IMR-90 (cell line): ENCODE results near the gene AKAP6.

ENCODE experiments used
- CEBPB ChIP-seq: IDR thresholded peaks from 2 replicates; pipeline ENCODE4 v1.6.1; 2012; ENCODE audit warnings: low read depth, low read length, improper control_type of control experiment
- CHD1 ChIP-seq: IDR thresholded peaks from 2 replicates; pipeline ENCODE4 v1.6.1; 2012; ENCODE audit warnings: low read depth, low read length, improper control_type of control experiment
- FOS ChIP-seq: fragments of 150-350 bp; IDR thresholded peaks from 2 replicates; pipeline ENCODE4 v1.6.1; 2016; ENCODE audit warnings: low read depth, low read length
- MAFK ChIP-seq: IDR thresholded peaks from 2 replicates; pipeline ENCODE4 v1.6.1; 2012; ENCODE audit warnings: low read depth, low read length, improper control_type of control experiment
- MXI1 ChIP-seq: IDR thresholded peaks from 2 replicates; pipeline ENCODE4 v1.6.1; 2012; ENCODE audit warnings: low read depth, mild to moderate bottlenecking, low read length, moderate library complexity, borderline replicate concordance
- NFE2L2 ChIP-seq: fragments of 150-350 bp; IDR thresholded peaks from 2 replicates; pipeline ENCODE4 v1.6.1; 2016; ENCODE audit warnings: low read depth, mild to moderate bottlenecking, low read length
- POLR2A ChIP-seq: IDR thresholded peaks from 2 replicates; pipeline ENCODE4 v1.6.1; 2012; ENCODE audit warnings: mild to moderate bottlenecking, low read depth, low read length
- RAD21 ChIP-seq: IDR thresholded peaks from 2 replicates; pipeline ENCODE4 v1.6.1; 2012; ENCODE audit warnings: low read length, improper control_type of control experiment
- RCOR1 ChIP-seq: IDR thresholded peaks from 2 replicates; pipeline ENCODE4 v1.6.1; 2012; ENCODE audit warnings: mild to moderate bottlenecking, low read length, improper control_type of control experiment; ENCODE audit not compliant: insufficient replicate concordance
- RFX5 ChIP-seq: IDR thresholded peaks from 2 replicates; pipeline ENCODE4 v1.8.0; 2012; ENCODE audit warnings: low read depth, mild to moderate bottlenecking, low read length, moderate library complexity
- SMC3 ChIP-seq: fragments of 150-350 bp; IDR thresholded peaks from 2 replicates; pipeline ENCODE4 v1.6.1; 2016; ENCODE audit warnings: low read depth, mild to moderate bottlenecking, antibody characterized with exemption, low read length, moderate library complexity
- TF ChIP-seq, protein P1 (sequence below): conservative IDR thresholded peaks from 2 replicates; pipeline ENCODE4 v1.5.1; 2012; ENCODE audit warnings: mild to moderate bottlenecking, low read depth, low read length, improper control_type of control experiment
- TF ChIP-seq, protein P2 (sequence below): fragments of 150-350 bp; IDR thresholded peaks from 2 replicates; pipeline ENCODE4 v1.6.1; 2016; ENCODE audit warnings: low read depth, mild to moderate bottlenecking, low read length, moderate library complexity, borderline replicate concordance
- TF ChIP-seq, protein P3 (sequence below): fragments of 150-350 bp; IDR thresholded peaks from 2 replicates; pipeline ENCODE4 v1.6.1; 2017; ENCODE audit warnings: mild to moderate bottlenecking, antibody characterized with exemption, low read length, low read depth

DNA sequence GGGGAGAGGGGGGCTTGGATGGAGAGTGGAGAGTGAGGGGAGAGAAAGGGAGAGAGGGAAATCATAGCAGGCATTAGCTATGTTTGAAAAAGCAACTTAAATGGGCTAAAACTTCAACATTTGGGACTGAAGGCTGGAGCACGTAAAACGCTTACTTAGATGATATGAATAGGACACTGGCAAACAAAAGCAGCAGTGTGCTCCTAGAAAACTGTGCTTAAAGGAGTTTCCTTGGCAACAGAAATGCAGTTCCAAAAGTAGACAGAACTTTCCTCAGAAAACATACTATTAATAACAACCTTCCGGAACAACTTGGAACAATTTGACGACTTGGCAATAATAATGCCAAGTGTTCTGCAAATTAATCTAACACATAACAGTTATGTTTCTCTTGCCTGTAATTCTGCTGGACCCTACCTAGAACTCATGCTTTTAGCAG lies 374.1 kb downstream of the AKAP6 start:
- TF ChIP-seq, protein P1, sequence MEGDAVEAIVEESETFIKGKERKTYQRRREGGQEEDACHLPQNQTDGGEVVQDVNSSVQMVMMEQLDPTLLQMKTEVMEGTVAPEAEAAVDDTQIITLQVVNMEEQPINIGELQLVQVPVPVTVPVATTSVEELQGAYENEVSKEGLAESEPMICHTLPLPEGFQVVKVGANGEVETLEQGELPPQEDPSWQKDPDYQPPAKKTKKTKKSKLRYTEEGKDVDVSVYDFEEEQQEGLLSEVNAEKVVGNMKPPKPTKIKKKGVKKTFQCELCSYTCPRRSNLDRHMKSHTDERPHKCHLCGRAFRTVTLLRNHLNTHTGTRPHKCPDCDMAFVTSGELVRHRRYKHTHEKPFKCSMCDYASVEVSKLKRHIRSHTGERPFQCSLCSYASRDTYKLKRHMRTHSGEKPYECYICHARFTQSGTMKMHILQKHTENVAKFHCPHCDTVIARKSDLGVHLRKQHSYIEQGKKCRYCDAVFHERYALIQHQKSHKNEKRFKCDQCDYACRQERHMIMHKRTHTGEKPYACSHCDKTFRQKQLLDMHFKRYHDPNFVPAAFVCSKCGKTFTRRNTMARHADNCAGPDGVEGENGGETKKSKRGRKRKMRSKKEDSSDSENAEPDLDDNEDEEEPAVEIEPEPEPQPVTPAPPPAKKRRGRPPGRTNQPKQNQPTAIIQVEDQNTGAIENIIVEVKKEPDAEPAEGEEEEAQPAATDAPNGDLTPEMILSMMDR, result no peak
- TF ChIP-seq, protein P2, sequence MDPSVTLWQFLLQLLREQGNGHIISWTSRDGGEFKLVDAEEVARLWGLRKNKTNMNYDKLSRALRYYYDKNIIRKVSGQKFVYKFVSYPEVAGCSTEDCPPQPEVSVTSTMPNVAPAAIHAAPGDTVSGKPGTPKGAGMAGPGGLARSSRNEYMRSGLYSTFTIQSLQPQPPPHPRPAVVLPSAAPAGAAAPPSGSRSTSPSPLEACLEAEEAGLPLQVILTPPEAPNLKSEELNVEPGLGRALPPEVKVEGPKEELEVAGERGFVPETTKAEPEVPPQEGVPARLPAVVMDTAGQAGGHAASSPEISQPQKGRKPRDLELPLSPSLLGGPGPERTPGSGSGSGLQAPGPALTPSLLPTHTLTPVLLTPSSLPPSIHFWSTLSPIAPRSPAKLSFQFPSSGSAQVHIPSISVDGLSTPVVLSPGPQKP, result no peak
- no peak for TF ChIP-seq RFX5
- TF ChIP-seq MXI1, result no peak
- no peak for TF ChIP-seq CEBPB
- no peak for TF ChIP-seq POLR2A
- no peak for TF ChIP-seq FOS
- TF ChIP-seq, protein P3, sequence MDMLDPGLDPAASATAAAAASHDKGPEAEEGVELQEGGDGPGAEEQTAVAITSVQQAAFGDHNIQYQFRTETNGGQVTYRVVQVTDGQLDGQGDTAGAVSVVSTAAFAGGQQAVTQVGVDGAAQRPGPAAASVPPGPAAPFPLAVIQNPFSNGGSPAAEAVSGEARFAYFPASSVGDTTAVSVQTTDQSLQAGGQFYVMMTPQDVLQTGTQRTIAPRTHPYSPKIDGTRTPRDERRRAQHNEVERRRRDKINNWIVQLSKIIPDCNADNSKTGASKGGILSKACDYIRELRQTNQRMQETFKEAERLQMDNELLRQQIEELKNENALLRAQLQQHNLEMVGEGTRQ, result no peak
- no peak for TF ChIP-seq CHD1
- TF ChIP-seq MAFK, result peak; percentile 75
- TF ChIP-seq RCOR1, result no peak
- TF ChIP-seq RAD21, result no peak
- no peak for TF ChIP-seq SMC3
- TF ChIP-seq NFE2L2, result no peak
